ENCODE measurements around the gene WNT4.

WNT4 gene

GRCh38 chr1:22108339-22109105 is 34.4 kb downstream of the WNT4 start:
- H3K36me3 ChIP-seq (ENCODE audit: control insufficient read depth in 2 of 2, insufficient read depth in 2 of 2, low read length in 2 of 2) = peaks cover 7 to 14% of the 10 kb centered on the region in 2 donors
- H3K4me3 ChIP-seq (ENCODE audit: low read length in 2 of 2) = no peak overlapping the region
- H3K27ac ChIP-seq (ENCODE audit: low read length) = no peak overlapping the region
- H3K4me1 ChIP-seq (ENCODE audit: control insufficient read depth, insufficient read depth, low read length) = peaks cover 39% of the 10 kb centered on the region
- H3K9ac ChIP-seq (ENCODE audit: low read length in 2 of 2) = peak overlapping the region in 1 of 2 donors; percentile 55
- no peaks in the 10 kb centered on the region for H3K27me3 ChIP-seq (ENCODE audit: control insufficient read depth in 1 of 2, insufficient read depth in 2 of 2, low read length in 2 of 2)
- no peaks in the 10 kb centered on the region for H3K9me3 ChIP-seq (ENCODE audit: control insufficient read depth in 2 of 2, low read length in 2 of 2)

DNA sequence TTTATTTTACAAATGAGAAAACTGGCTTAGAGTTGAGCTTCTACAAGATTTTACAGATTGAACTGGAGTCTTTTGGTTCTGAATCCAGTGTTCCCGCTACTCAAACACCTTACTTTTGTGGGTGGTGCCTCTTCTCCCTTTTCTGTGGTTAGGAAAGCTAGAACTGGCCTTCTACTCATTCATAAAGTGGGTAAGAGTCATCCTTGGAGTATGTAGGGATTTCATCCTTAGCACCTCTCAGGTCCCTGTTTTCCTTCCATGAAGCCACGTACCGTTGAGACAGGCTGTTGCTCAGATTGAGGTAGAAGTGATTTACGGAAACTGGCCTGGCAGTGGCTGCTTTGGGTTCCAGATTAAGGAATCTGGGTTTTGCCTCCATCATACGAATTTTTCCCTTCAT is 35.8 kb downstream of the WNT4 start:
- H3K36me3 ChIP-seq (ENCODE audit: control insufficient read depth in 2 of 2, insufficient read depth in 2 of 2, low read length in 2 of 2) = peaks cover 4 to 13% of the 10 kb centered on the region in 2 donors
- peaks cover 30% of the 10 kb centered on the region for H3K4me1 ChIP-seq (ENCODE audit: control insufficient read depth, insufficient read depth, low read length)
- H3K9ac ChIP-seq (ENCODE audit: low read length in 2 of 2) = no peak overlapping the region
- H3K9me3 ChIP-seq (ENCODE audit: control insufficient read depth in 2 of 2, low read length in 2 of 2) = no peaks in the 10 kb centered on the region
- no peak overlapping the region for H3K4me3 ChIP-seq (ENCODE audit: low read length in 2 of 2)
- H3K27ac ChIP-seq (ENCODE audit: low read length) = no peak overlapping the region
- H3K27me3 ChIP-seq (ENCODE audit: control insufficient read depth in 1 of 2, insufficient read depth in 2 of 2, low read length in 2 of 2) = no peaks in the 10 kb centered on the region

DNA sequence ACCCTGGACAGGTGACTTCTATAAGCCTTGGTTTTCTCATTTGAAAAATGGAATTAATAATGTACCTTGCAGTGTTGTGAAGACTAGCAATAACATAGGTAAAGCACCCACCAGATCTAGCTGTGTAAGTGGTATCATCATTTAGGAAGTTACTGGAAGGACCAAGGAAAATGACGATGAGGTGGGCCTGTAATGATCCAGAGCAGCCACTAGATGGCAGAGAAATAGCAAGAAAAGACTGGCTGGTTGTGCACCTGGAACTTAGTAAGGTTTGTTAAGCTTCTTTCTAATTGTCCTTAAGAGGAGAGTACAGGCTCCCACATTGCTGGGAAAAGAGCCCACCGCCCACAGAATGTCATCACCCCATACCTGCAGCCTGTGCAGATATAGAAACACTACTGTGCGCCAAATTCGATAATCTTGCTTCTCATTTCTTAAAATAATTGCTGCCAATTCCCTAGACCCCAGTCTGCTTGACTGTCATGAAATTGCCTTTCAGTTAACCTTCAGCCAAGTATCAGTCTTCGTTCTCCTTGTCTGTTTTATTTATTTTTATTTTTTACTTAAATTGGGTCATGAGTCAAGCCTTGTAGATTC is 37.2 kb downstream of the WNT4 start:
- Histone ChIP-seq H3K9me3 (ENCODE audit: control insufficient read depth in 2 of 2, low read length in 2 of 2) (no peaks in the 10 kb centered on the region), H3K27me3 (ENCODE audit: control insufficient read depth in 1 of 2, insufficient read depth in 2 of 2, low read length in 2 of 2) (no peaks in the 10 kb centered on the region), H3K9ac (ENCODE audit: low read length in 2 of 2) (no peak overlapping the region), H3K27ac (ENCODE audit: low read length) (no peak overlapping the region), H3K36me3 (ENCODE audit: control insufficient read depth in 2 of 2, insufficient read depth in 2 of 2, low read length in 2 of 2) (peaks cover 4 to 9% of the 10 kb centered on the region in 2 donors), H3K4me1 (ENCODE audit: control insufficient read depth, insufficient read depth, low read length) (peaks cover 23% of the 10 kb centered on the region), H3K4me3 (ENCODE audit: low read length in 2 of 2) (no peak overlapping the region)

DNA sequence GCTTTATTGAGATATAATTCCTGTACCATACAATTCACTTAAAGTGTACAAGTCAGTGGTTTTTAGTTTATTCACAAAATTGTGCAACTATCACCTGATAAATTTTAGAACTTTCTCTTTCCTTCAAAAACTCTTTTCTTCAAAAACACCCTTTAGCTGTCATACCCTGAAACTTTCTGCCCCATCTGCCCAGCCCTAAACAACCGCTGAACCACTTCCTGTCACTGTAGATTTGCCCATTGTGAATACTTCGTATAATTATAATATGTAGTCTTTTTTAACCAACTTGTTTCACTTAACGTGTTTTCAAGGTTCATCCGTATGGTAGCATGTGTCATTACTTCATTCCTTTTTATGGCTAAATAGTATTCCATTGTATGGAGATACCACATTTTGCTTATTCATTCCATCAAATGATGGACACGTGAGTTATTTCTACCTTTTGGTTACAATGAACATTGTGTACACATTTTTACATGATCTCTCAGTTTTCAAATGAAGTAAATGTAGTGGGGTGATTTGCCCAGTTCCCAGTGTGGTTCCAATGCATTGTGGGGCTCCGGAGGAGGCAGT is 37.9 kb downstream of the WNT4 start:
- Histone ChIP-seq H3K27ac (ENCODE audit: low read length) (no peak overlapping the region), H3K27me3 (ENCODE audit: control insufficient read depth in 1 of 2, insufficient read depth in 2 of 2, low read length in 2 of 2) (no peaks in the 10 kb centered on the region), H3K36me3 (ENCODE audit: control insufficient read depth in 2 of 2, insufficient read depth in 2 of 2, low read length in 2 of 2) (peaks cover 4 to 9% of the 10 kb centered on the region in 2 donors), H3K4me3 (ENCODE audit: low read length in 2 of 2) (no peak overlapping the region), H3K4me1 (ENCODE audit: control insufficient read depth, insufficient read depth, low read length) (peaks cover 25% of the 10 kb centered on the region), H3K9ac (ENCODE audit: low read length in 2 of 2) (no peak overlapping the region), H3K9me3 (ENCODE audit: control insufficient read depth in 2 of 2, low read length in 2 of 2) (no peaks in the 10 kb centered on the region)

DNA sequence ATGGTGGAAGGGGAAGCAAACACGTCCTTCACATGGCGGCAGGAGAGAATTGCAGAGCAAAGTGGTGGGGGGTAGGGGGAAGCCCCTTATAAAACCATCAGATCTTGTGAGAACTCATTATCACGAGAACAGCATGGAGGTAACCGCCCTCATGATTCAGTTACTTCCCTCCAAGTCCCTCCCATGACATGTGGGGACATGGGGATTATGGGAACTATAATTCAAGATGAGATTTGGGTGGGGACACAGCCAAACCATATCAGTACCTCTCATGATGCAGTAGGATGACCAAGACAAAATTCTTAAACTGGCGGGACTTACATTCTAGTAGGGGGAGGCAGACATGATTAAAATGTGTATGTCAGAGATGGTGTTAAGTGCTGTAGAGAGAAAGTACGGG is 38.8 kb downstream of the WNT4 start:
- Histone ChIP-seq H3K27me3 (ENCODE audit: control insufficient read depth in 1 of 2, insufficient read depth in 2 of 2, low read length in 2 of 2) (no peaks in the 10 kb centered on the region), H3K27ac (ENCODE audit: low read length) (no peak overlapping the region), H3K4me1 (ENCODE audit: control insufficient read depth, insufficient read depth, low read length) (peaks cover 22% of the 10 kb centered on the region), H3K9ac (ENCODE audit: low read length in 2 of 2) (no peak overlapping the region), H3K36me3 (ENCODE audit: control insufficient read depth in 2 of 2, insufficient read depth in 2 of 2, low read length in 2 of 2) (peaks cover 0 to 9% of the 10 kb centered on the region in 2 donors), H3K9me3 (ENCODE audit: control insufficient read depth in 2 of 2, low read length in 2 of 2) (no peaks in the 10 kb centered on the region), H3K4me3 (ENCODE audit: low read length in 2 of 2) (no peak overlapping the region)

DNA sequence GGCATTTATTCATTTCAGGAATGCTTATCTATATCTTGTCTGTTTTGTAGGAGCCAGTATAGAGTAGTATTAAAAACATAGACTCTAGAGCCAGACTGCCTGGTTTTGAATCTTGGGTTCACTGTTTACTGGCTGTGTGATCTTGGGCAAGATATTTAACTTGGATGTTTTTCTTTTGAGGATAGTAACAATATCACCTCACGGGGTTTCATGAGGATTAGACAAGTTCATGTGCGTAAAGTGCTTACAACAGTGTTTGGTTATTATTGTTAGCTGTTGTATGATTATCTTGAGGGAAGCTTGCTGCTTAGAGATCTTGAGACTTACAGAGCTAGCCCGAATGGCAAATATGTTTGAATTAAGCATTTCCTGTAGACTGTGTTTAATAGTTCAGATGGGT is 40.2 kb downstream of the WNT4 start:
- H3K9me3 ChIP-seq (ENCODE audit: control insufficient read depth in 2 of 2, low read length in 2 of 2) = no peaks in the 10 kb centered on the region
- peaks cover 5 to 12% of the 10 kb centered on the region in 2 donors for H3K36me3 ChIP-seq (ENCODE audit: control insufficient read depth in 2 of 2, insufficient read depth in 2 of 2, low read length in 2 of 2)
- no peak overlapping the region for H3K27ac ChIP-seq (ENCODE audit: low read length)
- H3K27me3 ChIP-seq (ENCODE audit: control insufficient read depth in 1 of 2, insufficient read depth in 2 of 2, low read length in 2 of 2) = no peaks in the 10 kb centered on the region
- no peak overlapping the region for H3K4me3 ChIP-seq (ENCODE audit: low read length in 2 of 2)
- H3K4me1 ChIP-seq (ENCODE audit: control insufficient read depth, insufficient read depth, low read length) = peaks cover 8% of the 10 kb centered on the region
- no peak overlapping the region for H3K9ac ChIP-seq (ENCODE audit: low read length in 2 of 2)

DNA sequence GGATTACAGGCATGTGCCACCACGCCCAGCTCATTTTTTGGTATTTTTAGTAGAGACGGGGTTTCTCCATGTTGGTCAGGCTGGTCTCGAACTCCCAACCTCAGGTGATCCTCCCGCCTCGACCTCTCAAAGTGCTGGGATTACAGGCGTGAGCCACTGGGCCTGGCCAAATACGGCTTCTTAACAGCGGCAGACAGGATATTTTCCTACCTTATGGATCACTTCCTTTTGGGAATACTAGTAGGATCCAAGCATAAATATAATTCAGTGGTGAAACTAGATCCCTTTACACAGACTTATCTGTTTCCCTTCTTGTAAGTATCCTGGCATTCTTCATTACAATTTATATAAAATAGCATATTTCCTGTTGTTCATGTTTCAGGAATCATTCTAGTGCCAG is 40.9 kb downstream of the WNT4 start:
- peaks cover 8 to 16% of the 10 kb centered on the region in 2 donors for H3K36me3 ChIP-seq (ENCODE audit: control insufficient read depth in 2 of 2, insufficient read depth in 2 of 2, low read length in 2 of 2)
- no peaks in the 10 kb centered on the region for H3K9me3 ChIP-seq (ENCODE audit: control insufficient read depth in 2 of 2, low read length in 2 of 2)
- peaks cover 5% of the 10 kb centered on the region for H3K4me1 ChIP-seq (ENCODE audit: control insufficient read depth, insufficient read depth, low read length)

GRCh38 chr1:22101199-22101598 is 41.7 kb downstream of the WNT4 start:
- Histone ChIP-seq H3K4me1 (ENCODE audit: control insufficient read depth, insufficient read depth, low read length) (peaks cover 5% of the 10 kb centered on the region), H3K27me3 (ENCODE audit: control insufficient read depth in 1 of 2, insufficient read depth in 2 of 2, low read length in 2 of 2) (no peaks in the 10 kb centered on the region), H3K9ac (ENCODE audit: low read length in 2 of 2) (no peak overlapping the region), H3K4me3 (ENCODE audit: low read length in 2 of 2) (no peak overlapping the region), H3K27ac (ENCODE audit: low read length) (no peak overlapping the region), H3K36me3 (ENCODE audit: control insufficient read depth in 2 of 2, insufficient read depth in 2 of 2, low read length in 2 of 2) (peaks cover 15 to 23% of the 10 kb centered on the region in 2 donors), H3K9me3 (ENCODE audit: control insufficient read depth in 2 of 2, low read length in 2 of 2) (no peaks in the 10 kb centered on the region)

More for the DNA sequence above, 40.9 kb downstream of the WNT4 start:
- Histone ChIP-seq H3K4me3 (ENCODE audit: low read length in 2 of 2) (no peak overlapping the region), H3K9ac (ENCODE audit: low read length in 2 of 2) (no peak overlapping the region), H3K27me3 (ENCODE audit: control insufficient read depth in 1 of 2, insufficient read depth in 2 of 2, low read length in 2 of 2) (no peaks in the 10 kb centered on the region), H3K27ac (ENCODE audit: low read length) (no peak overlapping the region)

GRCh38 chr1:22100168-22100567 is 42.7 kb downstream of the WNT4 start:
- no peak overlapping the region for H3K9ac ChIP-seq (ENCODE audit: low read length in 2 of 2)
- H3K27ac ChIP-seq (ENCODE audit: low read length) = no peak overlapping the region
- H3K9me3 ChIP-seq (ENCODE audit: control insufficient read depth in 2 of 2, low read length in 2 of 2) = no peaks in the 10 kb centered on the region
- no peaks in the 10 kb centered on the region for H3K27me3 ChIP-seq (ENCODE audit: control insufficient read depth in 1 of 2, insufficient read depth in 2 of 2, low read length in 2 of 2)
- H3K4me3 ChIP-seq (ENCODE audit: low read length in 2 of 2) = no peak overlapping the region
- H3K4me1 ChIP-seq (ENCODE audit: control insufficient read depth, insufficient read depth, low read length) = peaks cover 5% of the 10 kb centered on the region
- peaks cover 15 to 21% of the 10 kb centered on the region in 2 donors for H3K36me3 ChIP-seq (ENCODE audit: control insufficient read depth in 2 of 2, insufficient read depth in 2 of 2, low read length in 2 of 2)

GRCh38 chr1:22098752-22099151 is 44.1 kb downstream of the WNT4 start:
- Histone ChIP-seq H3K27ac (ENCODE audit: low read length) (no peak overlapping the region), H3K9me3 (ENCODE audit: control insufficient read depth in 2 of 2, low read length in 2 of 2) (no peaks in the 10 kb centered on the region), H3K4me3 (ENCODE audit: low read length in 2 of 2) (no peak overlapping the region), H3K36me3 (ENCODE audit: control insufficient read depth in 2 of 2, insufficient read depth in 2 of 2, low read length in 2 of 2) (peaks cover 15 to 23% of the 10 kb centered on the region in 2 donors), H3K27me3 (ENCODE audit: control insufficient read depth in 1 of 2, insufficient read depth in 2 of 2, low read length in 2 of 2) (no peaks in the 10 kb centered on the region), H3K4me1 (ENCODE audit: control insufficient read depth, insufficient read depth, low read length) (peaks cover 5% of the 10 kb centered on the region), H3K9ac (ENCODE audit: low read length in 2 of 2) (no peak overlapping the region)

DNA sequence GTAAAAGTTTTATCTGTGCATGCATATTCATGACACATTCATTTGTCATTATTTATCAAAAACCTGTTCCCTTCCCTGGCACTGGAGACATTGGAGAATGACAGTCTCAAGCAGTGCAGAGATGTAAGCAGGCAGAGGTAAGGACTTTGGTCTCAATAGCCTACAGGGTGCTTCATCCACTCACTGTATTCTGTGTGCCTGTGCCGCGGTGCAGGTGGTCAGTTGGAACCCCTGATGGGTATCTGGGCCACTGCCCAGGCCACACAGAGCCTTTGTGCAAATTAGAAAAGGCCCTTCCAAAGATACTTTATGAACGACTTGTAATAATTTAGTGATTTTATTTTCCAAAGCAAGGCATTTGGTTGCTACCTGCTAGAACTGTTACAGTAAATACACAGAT is 46.4 kb downstream of the WNT4 start:
- no peak overlapping the region for H3K9ac ChIP-seq (ENCODE audit: low read length in 2 of 2)
- peaks cover 5% of the 10 kb centered on the region for H3K4me1 ChIP-seq (ENCODE audit: control insufficient read depth, insufficient read depth, low read length)
- H3K9me3 ChIP-seq (ENCODE audit: control insufficient read depth in 2 of 2, low read length in 2 of 2) = no peaks in the 10 kb centered on the region
- H3K27me3 ChIP-seq (ENCODE audit: control insufficient read depth in 1 of 2, insufficient read depth in 2 of 2, low read length in 2 of 2) = no peaks in the 10 kb centered on the region
- H3K4me3 ChIP-seq (ENCODE audit: low read length in 2 of 2) = no peak overlapping the region
- no peak overlapping the region for H3K27ac ChIP-seq (ENCODE audit: low read length)
- H3K36me3 ChIP-seq (ENCODE audit: control insufficient read depth in 2 of 2, insufficient read depth in 2 of 2, low read length in 2 of 2) = peaks cover 18 to 24% of the 10 kb centered on the region in 2 donors

Data from stomach smooth muscle (tissue), 2 donors.